ENCODE measurements around the gene RAD54L. TPM values are rescaled to one million over a fixed set of nuclear protein-coding genes. Genes with fewer than 3 reads are reported as not detected.

RAD54L gene
- total RNA-seq, 1 experiment from 2014 or later = 28.9 TPM

DNA sequence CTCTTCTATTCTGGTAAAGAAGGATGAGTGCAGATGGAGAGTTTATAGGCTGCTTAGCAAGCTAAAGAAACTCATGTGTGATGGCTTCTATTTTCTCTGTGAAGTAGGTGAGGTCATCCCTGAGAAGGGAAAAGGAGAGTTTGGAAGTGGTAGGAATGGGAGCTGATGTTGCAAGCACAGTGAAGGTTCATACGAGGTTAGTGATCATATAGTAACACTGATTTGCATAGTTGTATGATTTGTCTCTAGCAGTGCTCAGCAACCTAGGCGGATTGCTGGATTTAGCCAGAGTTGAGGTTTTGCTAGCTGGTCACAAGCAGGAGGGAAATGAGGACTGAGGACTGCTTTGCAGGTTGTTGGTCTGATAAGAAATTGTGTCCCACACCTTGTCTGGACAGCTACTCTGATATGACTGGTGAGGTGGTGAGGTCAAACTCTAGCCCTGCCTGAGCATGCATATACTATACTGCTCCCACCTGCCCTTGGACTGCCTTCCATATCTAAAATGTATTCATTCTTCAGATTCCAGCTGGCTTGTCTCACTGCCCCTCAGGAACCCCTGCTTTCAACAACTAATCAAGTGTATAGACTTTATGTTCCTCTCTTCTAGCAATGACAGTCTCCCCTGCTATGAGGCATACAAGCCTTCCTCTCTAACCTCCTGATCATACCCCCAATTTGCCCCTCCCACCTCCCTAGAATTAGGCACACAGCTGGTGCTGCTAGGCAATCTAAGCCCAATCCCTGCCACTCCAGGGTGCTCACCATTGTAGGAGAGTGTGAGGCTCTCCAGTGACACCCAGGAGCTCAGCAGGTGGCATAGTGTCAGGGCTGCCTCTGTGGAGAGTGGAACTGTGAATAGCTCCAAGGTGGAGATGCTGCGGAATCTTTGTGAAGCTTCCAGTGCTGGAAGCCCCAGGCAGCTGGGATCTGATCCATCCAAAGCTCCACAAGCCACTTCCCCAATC, 37.3 kb downstream of the RAD54L start:
- no peak for TF ChIP-seq SP1 (IDR thresholded peaks at IDR 0.05; ENCODE audit: low read depth)
- TF ChIP-seq, protein P1, sequence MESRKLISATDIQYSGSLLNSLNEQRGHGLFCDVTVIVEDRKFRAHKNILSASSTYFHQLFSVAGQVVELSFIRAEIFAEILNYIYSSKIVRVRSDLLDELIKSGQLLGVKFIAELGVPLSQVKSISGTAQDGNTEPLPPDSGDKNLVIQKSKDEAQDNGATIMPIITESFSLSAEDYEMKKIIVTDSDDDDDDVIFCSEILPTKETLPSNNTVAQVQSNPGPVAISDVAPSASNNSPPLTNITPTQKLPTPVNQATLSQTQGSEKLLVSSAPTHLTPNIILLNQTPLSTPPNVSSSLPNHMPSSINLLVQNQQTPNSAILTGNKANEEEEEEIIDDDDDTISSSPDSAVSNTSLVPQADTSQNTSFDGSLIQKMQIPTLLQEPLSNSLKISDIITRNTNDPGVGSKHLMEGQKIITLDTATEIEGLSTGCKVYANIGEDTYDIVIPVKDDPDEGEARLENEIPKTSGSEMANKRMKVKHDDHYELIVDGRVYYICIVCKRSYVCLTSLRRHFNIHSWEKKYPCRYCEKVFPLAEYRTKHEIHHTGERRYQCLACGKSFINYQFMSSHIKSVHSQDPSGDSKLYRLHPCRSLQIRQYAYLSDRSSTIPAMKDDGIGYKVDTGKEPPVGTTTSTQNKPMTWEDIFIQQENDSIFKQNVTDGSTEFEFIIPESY (IDR thresholded peaks at IDR 0.05; ENCODE audit: extremely low read depth, insufficient replicate concordance, low read length) = no peak
- no peak for TF ChIP-seq FOSL1 (IDR thresholded peaks at IDR 0.05; ENCODE audit: low read depth)
- no peak for TF ChIP-seq ELF1 (IDR thresholded peaks at IDR 0.05; ENCODE audit: borderline replicate concordance, low read depth)
- TF ChIP-seq CEBPB (IDR thresholded peaks at IDR 0.05; ENCODE audit: low read depth) = no peak
- TF ChIP-seq EGR1 (IDR thresholded peaks at IDR 0.05; ENCODE audit: low read depth) = no peak
- TF ChIP-seq, protein P2, sequence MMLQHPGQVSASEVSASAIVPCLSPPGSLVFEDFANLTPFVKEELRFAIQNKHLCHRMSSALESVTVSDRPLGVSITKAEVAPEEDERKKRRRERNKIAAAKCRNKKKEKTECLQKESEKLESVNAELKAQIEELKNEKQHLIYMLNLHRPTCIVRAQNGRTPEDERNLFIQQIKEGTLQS (IDR thresholded peaks at IDR 0.05) = no peak
- no peak for TF ChIP-seq SRF (IDR thresholded peaks at IDR 0.05; ENCODE audit: low read depth)
- TF ChIP-seq YY1 (IDR thresholded peaks at IDR 0.05; ENCODE audit: extremely low read depth, insufficient replicate concordance, low read depth, low read length) = no peak
- no peak for TF ChIP-seq CBX3 (IDR thresholded peaks at IDR 0.05; ENCODE audit: low read depth)
- no peak for TF ChIP-seq POLR2A (IDR thresholded peaks at IDR 0.05; ENCODE audit: borderline replicate concordance, extremely low read depth, insufficient read depth, insufficient read length)
- TF ChIP-seq POLR2AphosphoS5 (IDR thresholded peaks at IDR 0.05; ENCODE audit: low read depth, low read length) = no peak
- Histone ChIP-seq H3K79me2 (ENCODE audit: insufficient read depth, low read length) (no peaks in the 10 kb centered on the region), H4K20me1 (ENCODE audit: insufficient read depth) (no peaks in the 10 kb centered on the region), H3K27me3 (ENCODE audit: insufficient read depth, low read length) (no peaks in the 10 kb centered on the region), H3K9me3 (ENCODE audit: control insufficient read depth in 1 of 2, insufficient read depth in 1 of 2, low read depth in 1 of 2, low read length in 2 of 2) (no peaks in the 10 kb centered on the region), H2AFZ (ENCODE audit: low read depth, low read length, poor library complexity, severe bottlenecking) (no peak overlapping the region), H3K4me1 (ENCODE audit: control insufficient read depth in 1 of 2, insufficient read depth in 2 of 2, low read length in 2 of 2) (no peaks in the 10 kb centered on the region), H3K4me2 (ENCODE audit: low read length) (no peak overlapping the region), H3K4me3 (replicated peaks in 1 of 2; ENCODE audit: low read depth in 1 of 2, low read length in 2 of 2) (no peak overlapping the region), H3K9me2 (ENCODE audit: insufficient read depth) (no peaks in the 10 kb centered on the region), H3K27ac (ENCODE audit: low read depth, low read length) (no peak overlapping the region), H3K9ac (ENCODE audit: low read length) (no peak overlapping the region), H3K36me3 (ENCODE audit: control insufficient read depth in 1 of 2, insufficient read depth in 2 of 2, low read length in 2 of 2) (peaks cover 3 to 13% of the 10 kb centered on the region in 2 experiments; a peak in 3 of 4 replicates)
- no TSS peak for BruUV-seq (replicated peaks)
- CTCF ChIA-PET = no interaction called here
- no peak for ATAC-seq
- DNase-seq (ENCODE audit: low read depth, low spot score) = no peak
- POLR2A ChIA-PET = interaction anchor here (1.2 kb wide), 1 partner anchor 9 kb away, joined by 7 read pairs; no protein-coding TSS in a partner anchor
- RAD21 ChIA-PET (ENCODE audit: low non-redundant PET in 1 of 2, low total read pairs in 2 of 2, uncharacterized antibody in 2 of 2, unreplicated experiment in 2 of 2) = no interaction called here
- intact Hi-C loops (cut with micrococcal nuclease) = no loop called here

Data from HCT116 (cell line).